Fibroblast of pulmonary artery (primary cell): ENCODE measurements around the gene SLC16A6.
A peak's percentile ranks its signal among the peaks of the same experiment; 100 is the strongest.

Experiments used
- DNase-seq: peaks from one replicate; pipeline ENCODE4 v3.0.0-alpha.2; 2010; ENCODE audit warnings: low read depth
- H3K4me3 ChIP-seq: replicated peaks from 2 replicates; pipeline ENCODE4 v1.5.1; 2011; ENCODE audit warnings: low read depth, mild to moderate bottlenecking, control low read depth, low read length, moderate library complexity
- TF ChIP-seq, protein P1 (sequence below): IDR thresholded peaks from 2 replicates; pipeline ENCODE4 v1.5.1; 2011; ENCODE audit warnings: mild to moderate bottlenecking, control low read depth, low read length, inconsistent platforms; ENCODE audit errors: missing control alignments

SLC16A6 gene

DNA sequence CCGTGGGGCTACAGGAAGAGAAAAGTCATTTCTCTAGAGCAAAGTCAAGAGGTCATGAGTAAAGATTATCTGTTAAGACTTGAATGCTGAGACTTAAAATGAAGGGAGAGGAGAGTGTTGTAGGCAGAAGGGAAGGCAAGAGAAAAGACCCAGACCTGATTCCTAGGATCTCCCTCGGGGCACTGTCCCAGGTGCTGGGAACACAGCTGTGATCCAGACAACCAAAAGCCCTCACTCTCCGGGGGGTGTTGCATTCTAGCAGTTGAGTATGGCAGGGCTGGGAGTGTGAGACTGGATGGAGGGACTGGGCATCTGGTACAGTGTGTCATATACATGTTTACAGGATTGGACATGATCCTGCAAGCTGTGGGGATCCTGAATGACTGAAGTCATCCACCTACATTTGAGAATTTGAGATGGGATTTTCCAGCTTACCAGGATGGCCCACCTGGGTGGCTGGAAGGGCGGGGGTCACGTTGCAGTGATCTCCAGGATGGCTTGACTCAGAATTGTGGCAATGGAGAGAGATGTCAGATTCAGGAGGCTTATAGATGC, 29.5 kb upstream of the SLC16A6 start:
- no peak for DNase-seq
- no peak overlapping the region for H3K4me3 ChIP-seq
- TF ChIP-seq, protein P1, sequence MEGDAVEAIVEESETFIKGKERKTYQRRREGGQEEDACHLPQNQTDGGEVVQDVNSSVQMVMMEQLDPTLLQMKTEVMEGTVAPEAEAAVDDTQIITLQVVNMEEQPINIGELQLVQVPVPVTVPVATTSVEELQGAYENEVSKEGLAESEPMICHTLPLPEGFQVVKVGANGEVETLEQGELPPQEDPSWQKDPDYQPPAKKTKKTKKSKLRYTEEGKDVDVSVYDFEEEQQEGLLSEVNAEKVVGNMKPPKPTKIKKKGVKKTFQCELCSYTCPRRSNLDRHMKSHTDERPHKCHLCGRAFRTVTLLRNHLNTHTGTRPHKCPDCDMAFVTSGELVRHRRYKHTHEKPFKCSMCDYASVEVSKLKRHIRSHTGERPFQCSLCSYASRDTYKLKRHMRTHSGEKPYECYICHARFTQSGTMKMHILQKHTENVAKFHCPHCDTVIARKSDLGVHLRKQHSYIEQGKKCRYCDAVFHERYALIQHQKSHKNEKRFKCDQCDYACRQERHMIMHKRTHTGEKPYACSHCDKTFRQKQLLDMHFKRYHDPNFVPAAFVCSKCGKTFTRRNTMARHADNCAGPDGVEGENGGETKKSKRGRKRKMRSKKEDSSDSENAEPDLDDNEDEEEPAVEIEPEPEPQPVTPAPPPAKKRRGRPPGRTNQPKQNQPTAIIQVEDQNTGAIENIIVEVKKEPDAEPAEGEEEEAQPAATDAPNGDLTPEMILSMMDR, result no peak

DNA sequence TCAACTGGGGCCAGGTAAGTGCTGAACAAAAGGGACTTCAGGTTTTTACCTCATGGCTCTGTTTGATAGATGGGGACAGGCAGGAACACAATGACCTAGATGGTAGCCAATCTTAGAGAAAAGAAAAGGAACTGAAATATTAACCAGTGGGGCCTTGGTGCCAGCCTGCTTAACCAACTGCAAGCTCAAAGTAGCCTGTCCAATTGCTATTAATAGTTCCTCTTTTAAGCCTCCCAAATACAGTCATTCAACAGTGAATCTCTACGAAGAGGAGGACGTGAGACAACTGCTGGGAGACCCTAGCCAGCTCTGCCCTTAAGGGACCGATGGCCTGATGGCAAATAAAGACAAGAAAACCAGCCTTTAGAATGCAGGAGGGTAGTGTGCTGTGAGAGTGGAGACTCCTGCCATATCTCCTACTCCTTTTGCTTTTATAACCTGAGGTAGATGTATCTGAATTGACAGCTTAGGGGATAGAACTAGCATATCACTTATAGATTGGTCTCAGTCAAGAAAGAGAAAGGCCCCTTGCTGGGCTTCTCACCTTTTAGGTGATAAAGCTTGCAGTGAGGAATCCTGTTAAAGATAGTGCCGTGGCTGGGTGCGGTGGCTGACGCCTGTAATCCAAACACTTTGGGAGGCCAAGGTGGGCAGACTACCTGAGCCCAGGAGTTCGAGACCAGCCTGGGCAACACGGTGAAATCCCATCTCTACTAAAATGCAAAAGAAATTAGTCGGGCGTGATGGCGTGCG, 28.7 kb upstream of the SLC16A6 start:
- TF ChIP-seq, protein P1, result no peak
- no peak overlapping the region for H3K4me3 ChIP-seq
- no peak for DNase-seq

DNA sequence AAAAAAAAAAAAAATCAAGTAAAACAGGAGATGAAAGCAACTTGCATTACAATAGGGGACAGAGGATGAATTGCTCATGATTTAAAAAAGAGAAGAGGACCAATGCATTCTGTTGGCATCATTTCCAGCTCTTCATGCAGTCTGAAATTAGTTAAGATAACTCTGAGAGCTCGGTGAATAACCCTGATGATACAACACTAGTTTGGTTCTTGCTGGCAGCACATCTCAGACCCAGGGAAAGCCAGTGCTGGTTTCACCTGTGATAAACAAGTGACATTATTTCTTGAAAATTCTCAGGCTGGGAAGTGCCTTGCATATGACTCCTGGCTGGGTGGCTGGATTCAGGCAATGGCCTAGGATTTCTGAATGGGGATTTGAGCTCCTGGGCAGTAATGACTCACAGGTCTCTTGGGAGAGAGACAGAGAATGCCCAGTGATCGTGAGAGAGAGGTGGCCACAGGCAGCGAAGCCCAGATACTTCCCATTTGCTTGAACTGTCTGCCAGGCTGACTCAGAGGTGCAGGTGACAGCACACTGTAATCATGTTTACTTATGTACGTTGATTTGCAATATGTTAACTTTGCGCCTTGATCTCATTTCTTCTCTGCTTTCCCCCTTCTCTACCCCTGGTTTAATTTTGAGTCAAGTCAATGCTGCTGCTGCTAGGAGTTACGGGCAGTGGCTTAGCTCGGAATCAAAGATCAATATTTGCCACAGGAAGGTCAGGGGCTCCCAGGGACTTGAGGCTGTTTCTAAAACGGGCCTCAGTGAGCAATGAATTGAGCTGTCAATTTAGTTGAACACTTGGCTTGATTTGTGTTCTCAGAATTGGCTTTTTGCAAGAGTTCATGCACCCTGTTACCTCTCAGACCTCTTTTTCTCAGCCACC, 27.4 kb upstream of the SLC16A6 start:
- DNase-seq, result peak; percentile 65
- TF ChIP-seq, protein P1, result no peak
- no peak overlapping the region for H3K4me3 ChIP-seq

DNA sequence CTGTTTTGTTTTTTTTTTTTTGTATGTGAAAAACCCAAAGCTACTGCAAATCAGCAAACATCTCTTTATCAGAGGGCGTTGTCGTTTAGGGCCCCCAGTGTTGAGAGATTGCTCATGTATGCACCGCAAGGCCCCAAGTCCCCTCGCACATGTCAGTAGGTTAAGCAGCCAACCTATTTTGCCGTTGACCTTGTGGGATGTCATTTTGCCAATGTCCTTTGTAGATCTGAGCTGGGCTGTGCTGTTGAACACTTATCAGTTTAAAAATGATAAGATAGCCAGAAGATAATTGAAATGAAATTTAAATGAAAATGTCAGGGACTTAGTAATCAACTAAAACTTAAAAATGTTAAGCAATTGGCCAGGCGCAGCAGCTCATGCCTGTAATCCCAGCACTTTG, 26.5 kb upstream of the SLC16A6 start:
- H3K4me3 ChIP-seq, result no peak overlapping the region

DNA sequence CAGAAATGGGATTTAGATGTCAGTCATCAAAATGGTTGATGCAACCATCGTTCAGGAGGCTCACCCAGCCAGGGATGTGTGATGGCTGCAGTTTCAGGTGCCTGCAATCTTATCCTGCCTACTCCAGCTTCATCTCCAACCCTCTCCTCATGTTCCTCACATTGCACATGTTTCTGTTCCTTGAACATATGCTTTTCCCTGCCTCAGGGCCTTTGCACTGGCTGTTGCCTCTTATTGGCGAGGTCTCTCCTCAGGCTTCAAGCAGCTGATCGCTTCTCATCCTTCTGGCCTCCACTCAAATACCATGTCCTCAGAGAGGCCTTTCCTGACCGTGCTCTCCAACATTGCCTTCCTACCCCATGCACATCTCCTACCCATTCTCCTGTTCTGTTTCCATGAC, 25.0 kb upstream of the SLC16A6 start:
- TF ChIP-seq, protein P1, result no peak
- no peak for DNase-seq
- H3K4me3 ChIP-seq, result no peak overlapping the region

More for the DNA sequence above, 26.5 kb upstream of the SLC16A6 start:
- TF ChIP-seq, protein P1, result no peak
- DNase-seq, result no peak

DNA sequence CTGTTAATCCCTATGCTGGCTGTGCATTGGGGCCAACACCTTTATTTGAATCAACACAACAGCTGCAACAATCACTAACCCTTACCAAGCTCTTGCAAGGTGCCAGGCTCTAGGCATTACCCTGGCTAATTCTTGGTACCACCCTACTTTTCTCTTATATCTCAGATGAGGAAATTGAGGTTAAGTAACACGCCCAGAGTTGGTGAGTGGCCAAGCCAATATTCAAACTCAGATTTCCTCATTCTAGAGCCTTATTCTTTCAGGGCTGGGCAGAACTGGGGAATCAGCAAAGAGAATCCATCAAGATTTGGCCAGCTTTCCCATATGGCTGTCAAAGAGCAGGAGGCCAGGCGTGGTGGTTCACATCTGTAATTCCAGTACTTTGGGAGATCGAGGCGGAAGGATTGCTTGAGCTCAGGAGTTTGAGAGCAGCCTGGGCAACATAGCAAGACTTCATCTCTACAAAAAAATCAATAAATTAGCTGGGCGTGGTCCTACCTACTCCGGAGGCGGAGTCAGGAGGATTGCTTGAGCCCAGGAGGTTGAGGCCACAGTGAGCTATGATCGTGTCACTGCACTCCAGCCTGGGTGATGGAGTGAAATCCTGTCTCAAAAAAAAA, 24.1 kb upstream of the SLC16A6 start:
- TF ChIP-seq, protein P1, result no peak
- peak; percentile 24 for DNase-seq
- no peak overlapping the region for H3K4me3 ChIP-seq
